RKO (cell line): ENCODE results near the gene CAAP1.
"Not testable (repeated sequence)": the region's sequence is repeated elsewhere in the genome, so short reads cannot be mapped to it uniquely, and the experiment has no call there.

Experiments used
- DNase-seq: peaks from one replicate; pipeline ENCODE4 v3.0.0-alpha.2; 2016; ENCODE audit warnings: low spot score

The CAAP1 gene

GRCh38 chr9:26892251-26893029 is at the start of gene CAAP1:
Gene CAAP1 (minus strand): TSS chr9:26892802. CDS start chr9:26892715, 87 bp downstream.
- peak; percentile 95 for DNase-seq

DNA sequence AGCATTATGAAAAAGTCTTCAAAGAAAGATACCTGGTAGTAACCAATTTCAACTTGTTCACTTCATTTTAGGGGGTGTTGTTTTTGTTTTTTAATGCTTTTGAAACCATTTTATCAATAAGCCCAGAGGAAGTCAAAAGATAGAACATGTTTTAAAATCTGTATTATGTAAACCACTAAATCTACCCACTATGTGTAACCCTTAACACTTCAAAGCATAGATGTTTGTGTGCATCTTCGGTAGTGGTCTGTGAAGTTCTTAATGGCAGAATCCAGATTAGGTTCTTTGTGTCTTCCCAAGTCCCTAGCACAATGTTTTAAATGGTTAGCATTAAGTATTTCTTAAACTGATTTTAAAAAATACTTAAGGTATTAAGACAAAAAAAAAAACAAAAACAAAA is 48.2 kb upstream of the CAAP1 start:
- DNase-seq, result no peak

GRCh38 chr9:26939955-26940711 is 47.5 kb upstream of the CAAP1 start:
- no peak for DNase-seq

GRCh38 chr9:26937816-26938371 is 45.3 kb upstream of the CAAP1 start:
- no peak for DNase-seq

GRCh38 chr9:26935847-26936246 is 43.2 kb upstream of the CAAP1 start:
- DNase-seq, result no peak

DNA sequence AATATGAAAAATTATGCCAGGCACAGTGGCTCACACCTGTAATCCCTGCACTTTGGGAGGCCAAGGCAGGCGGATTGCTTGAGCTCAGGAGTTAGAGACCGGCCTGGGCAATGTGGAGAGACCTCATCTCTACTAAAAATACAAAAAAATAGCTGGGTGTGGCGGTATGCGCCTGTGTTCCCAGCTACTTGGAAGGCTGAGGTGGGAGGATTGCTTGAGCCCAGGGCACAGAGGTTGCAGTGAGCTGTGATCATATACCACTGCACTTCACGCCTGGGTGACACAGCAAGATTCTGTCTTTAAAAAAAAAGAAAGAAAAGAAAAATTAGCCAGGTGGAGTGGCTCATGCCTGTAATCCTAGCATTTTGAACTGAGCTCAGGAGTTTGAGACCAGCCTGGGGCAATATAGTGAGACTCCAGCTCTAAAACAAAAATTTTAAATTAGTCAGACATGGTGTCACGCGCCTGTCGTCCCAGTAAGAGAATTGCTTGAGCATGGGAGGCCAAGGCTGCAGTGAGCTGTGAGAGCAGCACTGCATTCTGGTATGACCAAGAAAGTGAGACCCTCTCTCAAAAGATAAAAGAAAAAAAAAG is 36.4 kb upstream of the CAAP1 start:
- DNase-seq, result no peak

- no peak for DNase-seq
These were observed 33.0 kb upstream of the CAAP1 start for GRCh38 chr9:26925609-26926008.

GRCh38 chr9:26919698-26920097 is 27.1 kb upstream of the CAAP1 start:
- DNase-seq, result no peak

GRCh38 chr9:26913138-26913668 is 20.6 kb upstream of the CAAP1 start:
- DNase-seq, result no peak

DNA sequence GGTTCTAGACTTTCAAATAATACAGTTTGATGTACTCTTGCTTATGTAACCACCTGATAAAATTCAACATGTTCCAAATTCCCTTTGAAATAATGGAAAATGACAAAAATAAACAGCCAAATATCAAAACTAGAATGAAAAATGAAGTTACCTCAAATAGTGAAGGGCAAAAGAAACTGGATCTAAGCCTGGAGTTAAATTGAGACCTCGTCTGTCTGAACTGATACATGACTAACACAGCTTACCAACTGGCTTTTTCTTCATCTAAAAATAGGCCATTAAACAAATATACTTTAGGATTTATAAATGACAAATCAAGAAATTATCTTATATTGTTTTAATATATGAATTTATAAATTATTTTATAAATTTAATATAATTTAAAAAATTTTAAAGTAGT is 12.1 kb upstream of the CAAP1 start:
- no peak for DNase-seq

DNA sequence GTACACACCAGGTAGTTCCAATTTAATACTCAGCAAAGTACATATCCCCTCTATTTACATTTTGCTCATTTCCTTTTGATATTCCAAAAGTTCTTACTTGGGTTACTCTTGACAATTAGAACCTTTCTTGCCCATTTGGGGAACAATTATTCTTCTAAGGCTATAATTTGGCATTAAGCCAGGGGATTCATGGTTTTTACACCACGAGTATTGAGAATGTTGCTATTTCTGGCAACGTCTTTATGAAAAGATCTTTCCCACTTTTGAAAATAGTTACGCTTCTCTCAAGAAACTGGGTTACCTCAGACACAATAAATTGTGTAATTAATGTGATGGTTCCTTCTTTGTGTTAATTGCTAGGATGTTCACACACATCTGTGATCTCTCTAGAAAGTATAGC is 11.5 kb upstream of the CAAP1 start:
- no peak for DNase-seq

DNA sequence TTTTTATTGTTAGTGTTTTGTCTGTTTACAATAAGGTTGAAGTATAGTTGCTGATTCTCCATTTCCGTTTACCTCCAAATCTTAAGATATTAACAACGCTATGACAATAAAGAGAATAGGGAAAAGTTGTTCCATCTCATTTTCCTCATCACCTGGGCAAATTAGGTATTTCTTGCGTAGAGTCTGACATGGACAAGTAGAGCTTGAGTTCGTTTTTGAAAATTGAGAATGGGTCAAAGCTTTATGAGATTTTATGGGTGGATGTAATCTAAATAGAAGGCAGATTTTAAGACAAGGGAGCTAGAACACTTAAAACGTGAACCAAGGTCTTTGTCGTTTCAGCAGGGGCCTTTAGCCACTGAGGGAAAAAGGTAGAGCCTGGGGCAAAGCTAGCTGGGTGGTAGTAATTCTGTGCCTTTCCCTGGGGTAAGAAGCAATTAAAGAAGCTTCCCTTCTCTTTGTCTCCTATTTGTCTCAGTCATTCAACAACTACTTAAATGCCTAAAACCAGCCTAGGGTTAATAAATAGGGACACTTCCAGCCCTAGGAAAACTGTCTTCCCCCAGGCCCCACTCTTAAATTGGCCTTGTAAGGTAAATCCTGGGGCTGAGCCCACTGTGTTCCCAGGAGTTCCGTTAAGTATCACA is 551 bp upstream of the CAAP1 start:
- DNase-seq, result peak; percentile 6

- peak; percentile 35 for DNase-seq
These were observed 876 bp downstream of the CAAP1 start for GRCh38 chr9:26891726-26892125.

DNA sequence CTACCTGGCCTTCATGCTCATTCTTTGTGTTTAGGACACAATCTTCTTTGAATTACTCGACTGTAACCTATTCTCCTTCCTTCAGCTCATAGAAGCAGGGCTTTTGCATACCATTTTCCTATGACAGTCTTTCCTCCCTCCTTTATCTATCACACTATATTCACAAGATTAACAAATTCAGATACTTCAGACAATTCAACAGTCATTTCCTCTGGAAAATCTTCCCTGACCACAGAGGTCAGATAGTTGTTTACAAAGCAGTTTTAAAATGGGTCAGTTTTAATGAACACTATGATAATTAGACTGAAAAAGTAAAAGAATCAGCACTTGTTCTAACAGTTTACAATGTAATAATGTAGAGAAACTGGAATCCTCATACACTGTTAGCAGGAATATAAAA is 4.3 kb downstream of the CAAP1 start:
- DNase-seq, result no peak

DNA sequence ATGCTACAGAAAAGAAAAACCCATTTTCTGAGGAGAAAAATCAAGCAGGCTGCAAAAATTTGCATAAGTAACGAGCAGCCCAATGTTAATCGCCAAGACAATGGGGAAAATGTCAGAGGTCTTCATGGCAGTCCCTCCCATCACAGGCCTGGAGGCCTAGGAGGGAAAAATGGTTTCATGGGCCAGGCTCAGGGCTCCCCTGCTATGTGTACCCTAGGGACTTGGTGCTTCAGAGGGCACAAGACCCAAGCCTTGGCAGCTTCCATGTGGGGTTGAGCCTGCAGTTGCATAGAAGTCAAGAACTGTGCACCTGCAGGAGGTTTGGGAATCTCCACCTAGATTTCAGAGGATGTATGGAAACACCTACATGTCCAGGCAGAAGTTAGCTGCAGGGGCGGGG is 10.4 kb downstream of the CAAP1 start:
- no peak for DNase-seq

DNA sequence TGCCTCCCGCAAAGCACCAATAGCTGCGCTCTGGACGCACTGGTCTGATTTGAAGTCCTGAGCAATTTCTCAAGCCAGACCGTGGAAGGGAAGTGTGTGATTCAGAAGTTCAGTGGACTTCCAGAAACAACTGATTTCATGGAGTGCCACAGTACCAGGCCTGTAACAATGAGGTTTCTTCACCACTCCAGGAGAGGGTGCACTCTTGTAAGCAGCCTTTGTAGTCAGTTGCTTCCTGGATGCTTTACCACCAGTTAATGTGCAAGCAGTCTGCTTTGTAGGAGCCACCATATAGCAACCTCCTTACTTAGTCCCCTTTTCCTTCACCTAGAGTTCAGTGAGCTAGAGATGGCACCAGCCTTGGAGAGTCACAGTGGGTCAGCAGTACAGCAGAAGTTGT is 12.3 kb downstream of the CAAP1 start:
- no peak for DNase-seq

DNA sequence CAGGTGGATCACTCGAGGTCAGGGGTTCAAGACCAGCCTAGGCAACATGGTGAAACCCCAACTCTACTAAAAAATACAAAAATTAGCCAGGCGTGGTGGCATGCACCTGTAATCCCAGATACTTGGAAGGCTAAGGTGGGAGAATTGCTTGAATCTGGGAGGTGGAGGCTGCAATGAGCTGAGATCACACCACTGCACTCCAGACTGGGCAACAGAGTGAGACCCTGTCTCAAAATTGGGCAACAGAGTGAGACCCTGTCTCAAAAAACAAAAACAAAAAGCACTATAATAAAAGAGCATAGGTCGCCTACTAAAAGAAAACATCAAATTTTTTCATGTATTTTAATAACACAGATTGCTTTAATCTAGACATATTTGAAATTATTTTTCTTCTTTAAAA is 17.4 kb downstream of the CAAP1 start:
- DNase-seq, result not testable (repeated sequence)

GRCh38 chr9:26870292-26870691 is 22.3 kb downstream of the CAAP1 start:
- no peak for DNase-seq

DNA sequence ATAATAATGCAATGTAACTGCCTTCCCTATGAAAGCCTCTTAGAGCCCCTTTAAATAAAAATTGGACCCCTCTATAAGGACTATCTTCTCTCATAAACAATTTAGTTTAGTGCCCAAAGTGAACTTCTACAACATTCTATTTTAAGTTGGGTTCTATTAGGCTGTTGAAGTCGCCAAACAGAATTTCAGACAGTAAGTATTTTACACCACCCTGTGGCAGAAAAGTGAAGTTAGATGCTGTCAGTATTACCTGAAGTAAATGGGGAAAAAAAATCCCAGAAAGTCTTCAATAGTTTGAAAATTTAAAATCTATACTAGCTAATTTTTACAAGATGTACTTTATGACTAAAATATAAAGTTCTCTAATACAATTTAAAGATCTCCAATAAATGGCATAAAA is 29.5 kb downstream of the CAAP1 start:
- DNase-seq, result peak; percentile 28

- peak; percentile 60 for DNase-seq
These were observed 36.1 kb downstream of the CAAP1 start for GRCh38 chr9:26856413-26857032.

GRCh38 chr9:26850995-26851394 is 41.6 kb downstream of the CAAP1 start:
- no peak for DNase-seq

DNA sequence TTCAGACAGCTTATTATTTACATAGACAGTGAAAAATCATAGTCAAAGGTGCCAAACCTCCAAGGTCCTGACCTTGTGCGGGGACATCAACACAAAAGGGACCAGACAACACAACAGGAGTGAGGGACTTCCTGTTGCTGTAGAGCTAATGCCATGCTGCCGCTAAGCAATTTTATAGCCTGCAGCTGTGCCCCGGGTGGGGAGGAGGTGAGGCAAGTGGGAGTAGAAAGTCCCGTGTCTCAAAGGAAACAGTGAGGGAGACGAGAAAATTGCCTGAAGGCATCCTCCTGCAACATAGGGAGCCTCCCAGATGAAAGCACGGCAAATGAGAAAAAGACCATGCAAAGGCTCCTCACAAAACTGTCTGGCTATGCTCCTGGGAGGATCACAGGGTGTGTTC is 58.8 kb downstream of the CAAP1 start:
- DNase-seq, result no peak
